Stimulated activated naive CD8-positive, alpha-beta T cell treated with anti-CD3 and anti-CD28 coated beads, Interleukin-15, Interleukin-2, amounts not matched to agents 100 ng/mL and 50 ng/mL, for 24 hours (primary cell): Measurements from ENCODE around the gene CHIT1.

ENCODE experiments used
- H3K27ac Mint-ChIP-seq: one replicate; pipeline ENCODE4 v1.8.0; 2021; ENCODE audit warnings: mild to moderate bottlenecking, mixed read lengths
- H3K27me3 Mint-ChIP-seq: one replicate; pipeline ENCODE4 v1.8.0; 2021; ENCODE audit warnings: mixed read lengths
- H3K36me3 Mint-ChIP-seq: one replicate; pipeline ENCODE4 v1.8.0; 2021; ENCODE audit warnings: low read depth, mixed read lengths
- H3K4me1 Mint-ChIP-seq: one replicate; pipeline ENCODE4 v1.8.0; 2021; ENCODE audit warnings: low read depth, mixed read lengths
- H3K4me3 Mint-ChIP-seq: one replicate; pipeline ENCODE4 v1.8.0; 2021; ENCODE audit warnings: mild to moderate bottlenecking, mixed read lengths
- H3K9me3 Mint-ChIP-seq: one replicate; pipeline ENCODE4 v1.8.0; 2021; ENCODE audit warnings: mixed read lengths

Gene CHIT1

DNA sequence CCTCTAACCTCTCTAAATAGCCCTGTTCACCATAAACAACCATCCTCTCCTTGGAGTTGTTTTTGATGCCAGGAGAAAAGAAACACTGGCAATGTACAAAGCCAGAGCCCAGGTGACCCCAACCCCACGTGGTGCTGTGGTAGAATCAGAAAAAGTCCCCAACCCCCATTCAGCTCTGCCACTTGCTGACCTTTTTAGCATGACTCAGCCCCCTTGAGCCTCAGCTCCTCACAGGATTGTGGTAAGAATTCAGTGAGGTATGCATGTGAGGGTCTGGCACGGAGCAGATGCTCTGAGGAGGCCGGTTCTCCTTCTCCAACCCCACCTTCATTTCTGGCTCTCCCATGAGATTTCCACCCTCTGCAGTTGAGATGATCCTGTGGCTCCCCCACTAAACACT, 31.8 kb downstream of the CHIT1 start:
- Mint-ChIP-seq H3K27me3 (peaks cover 7% of the 10 kb centered on the region), H3K4me3 (no peak overlapping the region), H3K4me1 (peaks cover 3% of the 10 kb centered on the region), H3K27ac (peak overlapping the region; percentile 54), H3K36me3 (no peaks in the 10 kb centered on the region), H3K9me3 (no peaks in the 10 kb centered on the region)

DNA sequence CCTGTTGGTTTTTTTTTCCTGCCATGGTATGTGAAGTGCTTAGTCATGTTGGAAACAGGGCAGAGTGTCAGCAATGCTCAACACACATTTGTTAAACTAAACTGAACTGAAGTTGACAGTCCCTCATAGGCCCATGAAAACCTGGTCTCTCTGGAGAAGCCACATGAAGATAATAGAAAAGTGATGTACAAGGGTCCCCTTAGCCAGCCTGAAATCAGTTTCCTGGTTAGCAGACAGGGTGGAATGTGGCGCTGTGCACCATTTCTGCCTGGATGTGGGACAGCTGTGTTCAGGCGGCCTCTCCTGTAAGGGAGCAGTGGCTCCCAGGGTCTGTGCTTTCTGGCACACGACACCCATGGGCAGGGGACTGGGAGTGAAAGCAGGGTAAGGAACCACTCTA, 33.1 kb downstream of the CHIT1 start:
- peaks cover 3% of the 10 kb centered on the region for H3K4me1 Mint-ChIP-seq
- H3K9me3 Mint-ChIP-seq = no peaks in the 10 kb centered on the region
- H3K27me3 Mint-ChIP-seq = peaks cover 7% of the 10 kb centered on the region
- H3K36me3 Mint-ChIP-seq = no peaks in the 10 kb centered on the region
- no peak overlapping the region for H3K27ac Mint-ChIP-seq
- H3K4me3 Mint-ChIP-seq = no peak overlapping the region

DNA sequence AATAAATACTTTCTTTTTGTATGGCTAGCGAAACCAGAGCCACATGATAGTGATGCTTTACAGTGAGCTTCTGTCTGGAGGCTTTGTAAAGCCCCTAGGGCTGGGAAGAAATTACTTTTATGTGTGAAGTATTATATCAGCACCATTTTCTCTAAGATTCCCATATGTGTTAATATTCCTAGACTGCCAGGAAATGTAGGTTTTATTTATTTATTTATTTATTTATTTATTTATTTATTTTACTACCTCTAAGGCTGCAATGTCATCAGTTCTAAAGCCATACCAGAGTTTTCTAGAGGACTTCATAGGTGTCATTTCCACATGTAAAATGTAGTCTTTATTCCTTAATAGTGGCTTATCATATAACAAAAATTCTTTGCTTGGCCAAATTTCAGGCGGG, 38.5 kb downstream of the CHIT1 start:
- Mint-ChIP-seq H3K36me3 (no peaks in the 10 kb centered on the region), H3K27me3 (peaks cover 5% of the 10 kb centered on the region), H3K27ac (no peak overlapping the region), H3K4me1 (peaks cover 3% of the 10 kb centered on the region), H3K9me3 (no peaks in the 10 kb centered on the region), H3K4me3 (no peak overlapping the region)

DNA sequence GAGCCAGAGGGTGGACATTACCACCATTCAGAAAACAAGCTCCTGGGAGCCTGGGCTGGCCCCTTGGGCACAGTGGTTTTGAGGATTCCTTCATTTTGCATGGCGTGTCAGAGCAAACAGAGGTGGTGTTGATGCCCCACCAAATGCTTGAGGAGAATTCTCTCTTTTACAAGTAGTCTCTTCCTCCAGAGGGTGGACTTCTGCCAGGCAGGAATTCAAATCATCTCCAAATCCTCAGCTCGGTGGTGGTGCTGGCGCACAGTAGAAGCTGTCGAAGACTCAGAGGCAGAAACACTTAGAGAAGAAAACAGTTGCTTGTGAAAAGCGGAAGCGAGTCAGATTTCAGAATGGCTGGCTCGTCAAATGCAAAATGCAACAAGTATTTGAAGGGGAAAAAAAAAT, 39.5 kb downstream of the CHIT1 start:
- no peak overlapping the region for H3K27ac Mint-ChIP-seq
- H3K36me3 Mint-ChIP-seq = no peaks in the 10 kb centered on the region
- peaks cover 5% of the 10 kb centered on the region for H3K27me3 Mint-ChIP-seq
- H3K9me3 Mint-ChIP-seq = no peaks in the 10 kb centered on the region
- no peak overlapping the region for H3K4me3 Mint-ChIP-seq
- H3K4me1 Mint-ChIP-seq = peaks cover 3% of the 10 kb centered on the region

DNA sequence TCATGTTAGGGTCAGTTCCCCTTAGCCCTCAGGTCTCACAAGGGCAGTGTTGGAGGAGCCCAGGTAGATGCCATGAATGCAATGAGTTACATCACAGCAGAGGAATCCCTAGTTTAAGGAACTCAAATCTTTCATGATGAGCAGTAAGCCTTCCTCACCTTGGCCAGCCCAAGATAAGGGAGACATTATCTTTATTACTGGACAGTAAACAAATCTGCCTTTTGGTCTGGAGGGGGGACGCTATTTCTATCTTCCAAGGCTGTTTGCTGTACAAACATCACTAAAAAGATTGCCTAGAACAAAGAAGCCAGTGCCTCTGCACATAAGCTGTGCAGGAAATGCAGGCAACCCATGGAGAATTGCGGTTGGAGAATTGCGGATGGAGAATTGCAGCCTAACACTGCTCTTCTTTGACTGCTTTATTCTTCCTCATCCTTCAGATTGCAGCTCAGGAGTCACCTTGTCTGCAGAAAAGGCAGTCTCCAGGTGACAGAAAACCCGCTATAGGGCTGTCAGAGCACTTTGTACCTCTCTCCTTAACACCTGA, 40.7 kb downstream of the CHIT1 start:
- Mint-ChIP-seq H3K27me3 (peaks cover 5% of the 10 kb centered on the region), H3K9me3 (no peaks in the 10 kb centered on the region), H3K27ac (no peak overlapping the region), H3K36me3 (no peaks in the 10 kb centered on the region), H3K4me1 (peaks cover 3% of the 10 kb centered on the region), H3K4me3 (no peak overlapping the region)

DNA sequence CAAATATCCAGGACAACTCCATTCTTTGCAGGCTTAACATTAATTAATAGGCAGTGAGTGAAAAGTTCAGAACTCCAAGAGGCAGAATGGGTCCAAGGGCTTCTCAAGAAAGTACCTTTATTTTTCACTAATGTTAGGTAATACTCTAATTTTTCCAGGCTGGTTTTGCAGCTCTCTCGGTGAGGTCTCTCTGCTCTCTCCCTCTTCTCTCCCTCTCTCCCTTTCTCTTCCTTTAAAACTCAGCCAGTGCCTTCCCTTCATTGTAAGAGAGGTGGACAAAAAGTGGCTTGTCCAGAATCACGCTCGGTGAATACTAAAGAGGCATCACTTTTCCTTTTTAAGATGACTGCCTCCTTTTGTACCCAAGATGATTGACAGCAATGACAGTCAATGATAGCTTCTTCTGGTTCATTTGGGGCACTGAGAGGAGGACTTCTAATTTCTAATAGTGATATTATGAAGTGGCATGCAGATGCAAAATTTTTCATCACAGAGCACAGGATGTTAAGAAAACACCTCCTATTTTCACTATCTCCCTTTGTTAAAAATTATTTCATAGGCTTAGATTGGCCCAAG, 41.7 kb downstream of the CHIT1 start:
- H3K27me3 Mint-ChIP-seq = peaks cover 5% of the 10 kb centered on the region
- peaks cover 3% of the 10 kb centered on the region for H3K4me1 Mint-ChIP-seq
- no peak overlapping the region for H3K4me3 Mint-ChIP-seq
- H3K36me3 Mint-ChIP-seq = no peaks in the 10 kb centered on the region
- H3K27ac Mint-ChIP-seq = no peak overlapping the region
- no peaks in the 10 kb centered on the region for H3K9me3 Mint-ChIP-seq

DNA sequence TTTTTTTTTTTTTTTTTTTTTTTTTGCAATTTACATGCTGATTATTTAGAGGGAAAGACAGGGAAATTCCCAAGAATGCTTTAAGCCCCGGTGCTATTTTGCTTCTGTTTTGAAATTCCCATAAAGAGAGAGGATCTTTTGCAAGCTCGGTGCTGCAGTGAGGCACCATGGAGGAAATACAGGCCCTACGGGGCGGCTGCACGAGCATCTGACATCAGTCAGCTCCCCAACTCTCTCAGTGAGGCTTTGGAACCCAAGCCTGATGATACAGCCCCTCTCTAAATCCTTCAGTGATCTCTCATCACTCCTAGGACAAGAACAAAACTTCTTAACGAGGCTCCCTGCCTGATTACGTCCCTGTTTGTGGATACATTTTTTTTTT, 42.2 kb downstream of the CHIT1 start:
- no peak overlapping the region for H3K4me3 Mint-ChIP-seq
- peaks cover 5% of the 10 kb centered on the region for H3K27me3 Mint-ChIP-seq
- no peaks in the 10 kb centered on the region for H3K9me3 Mint-ChIP-seq
- H3K36me3 Mint-ChIP-seq = no peaks in the 10 kb centered on the region
- peaks cover 3% of the 10 kb centered on the region for H3K4me1 Mint-ChIP-seq
- no peak overlapping the region for H3K27ac Mint-ChIP-seq

DNA sequence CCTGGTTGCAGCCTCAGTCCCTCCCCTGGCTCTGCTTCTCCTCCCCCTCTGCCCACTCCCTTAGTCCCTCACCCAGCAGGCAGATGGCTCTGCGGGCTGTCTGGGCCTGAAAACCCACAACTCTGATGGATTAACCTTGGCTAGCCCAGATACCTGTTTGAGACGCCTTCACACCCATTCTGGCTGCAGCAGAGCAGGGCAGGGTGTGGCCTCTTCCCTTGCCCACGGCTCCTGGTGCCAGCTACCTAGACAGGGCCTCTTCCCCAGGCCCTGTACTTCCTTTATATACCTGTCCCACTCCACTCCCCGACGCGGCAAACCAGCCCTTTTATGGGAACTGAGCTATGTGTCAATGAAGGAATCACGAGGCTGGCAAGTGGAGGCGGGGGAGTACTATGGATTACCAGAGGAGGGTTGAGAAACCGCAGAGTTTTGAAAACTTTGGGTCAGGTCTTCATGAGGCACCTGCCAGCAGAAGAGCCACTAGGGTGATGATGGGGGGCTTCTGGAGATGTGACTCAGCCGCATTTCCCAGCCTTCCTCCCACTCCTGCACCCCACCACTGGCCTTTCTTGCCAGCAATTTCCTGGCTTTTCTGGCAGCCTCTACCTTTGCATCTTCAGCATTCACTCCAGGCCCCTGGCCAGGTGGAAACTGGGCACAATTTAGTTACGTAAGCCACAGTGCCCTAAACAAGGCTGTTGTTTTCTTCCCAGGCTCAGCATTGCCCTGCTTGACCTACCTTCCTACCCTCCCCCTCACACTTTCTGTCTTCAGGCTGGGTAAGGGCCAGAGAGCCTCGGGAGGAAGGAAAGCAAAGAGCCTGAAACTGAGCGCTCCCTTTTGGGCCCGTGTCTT, 42.8 kb downstream of the CHIT1 start, which contains the start of gene CHI3L1:
CHI3L1 (minus strand) TSS at position 259 of the 858 bp plus-strand sequence; CDS start at position 178, 81 bp downstream.
- Mint-ChIP-seq H3K36me3 (no peaks in the 10 kb centered on the region), H3K4me1 (peaks cover 3% of the 10 kb centered on the region), H3K27me3 (peaks cover 5% of the 10 kb centered on the region), H3K9me3 (no peaks in the 10 kb centered on the region), H3K4me3 (no peak within 1 kb of the TSS), H3K27ac (no peak within 1 kb of the TSS)

DNA sequence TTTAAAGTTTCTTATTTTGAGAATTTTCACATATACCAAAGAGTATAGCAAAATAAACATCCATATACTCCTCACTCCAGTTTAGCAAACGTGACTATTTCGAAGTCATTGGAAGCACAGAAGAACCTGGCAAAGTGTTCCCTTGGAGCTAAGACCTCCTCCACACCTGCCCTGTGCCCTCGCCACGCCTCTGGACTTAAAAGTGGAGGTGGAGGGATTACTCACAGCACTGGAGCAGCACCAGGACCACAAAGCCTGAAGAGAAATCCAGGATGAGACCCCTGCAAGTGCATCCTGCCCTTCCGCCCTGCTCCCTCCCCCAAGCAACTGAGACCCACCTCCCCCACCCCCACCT, 43.4 kb downstream of the CHIT1 start:
- no peaks in the 10 kb centered on the region for H3K36me3 Mint-ChIP-seq
- H3K27ac Mint-ChIP-seq = no peak overlapping the region
- no peak overlapping the region for H3K4me3 Mint-ChIP-seq
- H3K9me3 Mint-ChIP-seq = no peaks in the 10 kb centered on the region
- peaks cover 3% of the 10 kb centered on the region for H3K4me1 Mint-ChIP-seq
- peaks cover 5% of the 10 kb centered on the region for H3K27me3 Mint-ChIP-seq

DNA sequence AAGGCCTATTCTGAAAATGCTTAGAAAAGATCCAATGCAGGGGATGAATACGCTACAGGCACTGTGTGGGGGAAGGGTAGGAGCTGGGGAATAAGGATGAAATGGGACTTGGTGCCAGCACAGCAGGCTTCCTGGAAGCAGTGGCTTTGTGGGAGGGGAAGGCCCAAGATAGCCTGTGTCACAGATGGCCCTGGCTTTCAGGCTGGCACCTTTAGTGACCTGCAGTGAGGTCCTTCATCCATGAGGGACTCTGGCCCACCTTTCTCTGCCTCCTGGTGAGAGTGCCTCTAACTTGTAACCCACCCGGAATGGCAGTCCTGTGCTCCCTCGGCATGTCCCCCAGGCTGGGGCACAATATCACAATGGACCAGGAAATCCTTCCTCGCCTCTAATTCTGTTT, 43.9 kb downstream of the CHIT1 start:
- Mint-ChIP-seq H3K4me3 (no peak overlapping the region), H3K36me3 (no peaks in the 10 kb centered on the region), H3K27me3 (peaks cover 5% of the 10 kb centered on the region), H3K4me1 (peaks cover 3% of the 10 kb centered on the region), H3K9me3 (no peaks in the 10 kb centered on the region), H3K27ac (no peak overlapping the region)

DNA sequence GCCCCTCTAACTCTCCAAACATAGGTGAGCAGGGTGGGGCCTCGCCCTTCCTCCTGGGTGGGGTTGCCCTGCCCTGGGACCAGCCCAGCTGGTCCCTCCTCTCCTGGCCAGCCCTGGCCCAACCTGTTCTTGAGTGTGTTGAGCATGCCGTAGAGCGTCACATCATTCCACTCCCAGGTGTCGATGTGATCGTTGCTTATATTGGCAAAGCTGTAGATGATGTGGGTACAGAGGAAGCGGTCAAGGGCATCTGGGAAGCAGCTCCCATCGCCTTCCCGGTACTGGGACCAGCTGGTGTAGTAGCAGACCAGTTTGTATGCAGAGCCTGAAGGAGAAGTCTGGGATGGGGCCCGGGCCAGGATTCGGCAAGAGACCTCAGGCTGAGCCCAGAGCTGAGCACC, 44.4 kb downstream of the CHIT1 start:
- Mint-ChIP-seq H3K4me3 (no peak overlapping the region), H3K36me3 (no peaks in the 10 kb centered on the region), H3K9me3 (no peaks in the 10 kb centered on the region), H3K27ac (no peak overlapping the region), H3K4me1 (peaks cover 3% of the 10 kb centered on the region), H3K27me3 (peaks cover 5% of the 10 kb centered on the region)

DNA sequence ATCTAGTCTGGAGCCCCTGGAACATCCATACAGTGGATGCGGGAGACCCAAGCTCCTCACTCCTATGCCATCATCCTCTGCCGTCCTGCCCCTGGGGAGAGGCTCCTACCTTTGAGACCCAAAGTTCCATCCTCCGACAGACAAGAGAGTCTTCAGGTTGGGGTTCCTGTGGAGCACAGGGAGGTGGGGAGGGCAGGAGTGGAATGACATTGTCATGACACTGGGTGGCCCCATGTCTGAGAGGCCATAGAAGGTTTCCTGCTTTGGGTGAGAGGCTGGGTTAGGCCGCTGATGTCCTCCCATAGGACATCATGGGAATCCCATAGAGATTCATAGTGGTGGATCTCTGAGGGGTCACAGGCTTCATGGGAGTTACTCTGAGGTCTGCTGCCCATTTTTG, 45.0 kb downstream of the CHIT1 start:
- Mint-ChIP-seq H3K27ac (no peak overlapping the region), H3K4me1 (peaks cover 3% of the 10 kb centered on the region), H3K4me3 (no peak overlapping the region), H3K27me3 (peaks cover 5% of the 10 kb centered on the region), H3K36me3 (no peaks in the 10 kb centered on the region), H3K9me3 (no peaks in the 10 kb centered on the region)

DNA sequence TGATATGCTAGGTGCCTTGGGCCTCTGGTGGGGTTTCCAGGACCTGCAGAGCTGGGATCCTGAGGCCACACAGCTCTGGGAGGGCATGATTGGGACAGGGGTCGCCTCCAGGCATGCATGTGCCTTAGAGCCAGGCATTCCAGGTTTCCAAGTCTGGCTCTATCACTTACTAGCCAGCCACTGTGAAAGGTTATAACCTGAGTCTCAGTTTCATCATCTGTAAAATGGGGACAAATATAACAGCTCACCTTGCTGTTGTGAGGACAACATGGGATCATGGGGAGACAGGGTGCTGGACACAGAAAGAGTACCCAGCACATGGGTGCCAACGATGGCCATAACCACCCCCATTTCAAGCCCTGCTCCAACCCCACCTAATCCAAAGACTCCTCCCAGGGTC, 45.6 kb downstream of the CHIT1 start:
- H3K9me3 Mint-ChIP-seq = no peaks in the 10 kb centered on the region
- no peak overlapping the region for H3K4me3 Mint-ChIP-seq
- peaks cover 3% of the 10 kb centered on the region for H3K4me1 Mint-ChIP-seq
- H3K27me3 Mint-ChIP-seq = peaks cover 5% of the 10 kb centered on the region
- no peak overlapping the region for H3K27ac Mint-ChIP-seq
- H3K36me3 Mint-ChIP-seq = no peaks in the 10 kb centered on the region

DNA sequence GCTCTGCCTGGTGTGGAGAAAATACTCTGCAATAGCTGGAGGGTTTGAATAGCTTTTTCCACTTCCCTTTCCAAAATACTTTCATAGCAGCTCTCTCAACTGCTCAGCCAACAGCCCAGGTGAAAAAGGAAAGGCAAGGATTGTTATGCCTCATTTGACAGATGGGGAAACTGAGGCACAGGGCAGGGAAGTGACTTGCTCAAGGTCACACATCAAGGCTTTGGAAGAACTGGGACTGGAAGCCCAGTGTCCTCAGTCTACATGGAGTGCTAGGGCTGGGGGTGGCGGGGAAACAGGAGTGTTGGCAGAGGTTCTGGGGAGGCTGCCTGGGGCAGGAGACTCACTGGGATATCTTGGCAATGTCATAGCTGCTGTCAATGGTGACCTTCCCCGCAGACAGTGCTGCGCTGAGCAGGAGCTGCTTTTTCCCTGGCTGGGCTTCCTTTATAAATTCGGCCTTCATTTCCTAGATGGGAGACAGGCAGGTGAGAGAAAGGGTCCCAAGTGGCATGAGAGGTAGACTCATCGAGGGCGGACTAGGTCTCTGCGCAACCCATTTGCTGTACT, 47.0 kb downstream of the CHIT1 start:
- H3K4me3 Mint-ChIP-seq = no peak overlapping the region
- no peaks in the 10 kb centered on the region for H3K9me3 Mint-ChIP-seq
- H3K36me3 Mint-ChIP-seq = no peaks in the 10 kb centered on the region
- H3K4me1 Mint-ChIP-seq = peaks cover 3% of the 10 kb centered on the region
- no peak overlapping the region for H3K27ac Mint-ChIP-seq
- H3K27me3 Mint-ChIP-seq = no peaks in the 10 kb centered on the region

DNA sequence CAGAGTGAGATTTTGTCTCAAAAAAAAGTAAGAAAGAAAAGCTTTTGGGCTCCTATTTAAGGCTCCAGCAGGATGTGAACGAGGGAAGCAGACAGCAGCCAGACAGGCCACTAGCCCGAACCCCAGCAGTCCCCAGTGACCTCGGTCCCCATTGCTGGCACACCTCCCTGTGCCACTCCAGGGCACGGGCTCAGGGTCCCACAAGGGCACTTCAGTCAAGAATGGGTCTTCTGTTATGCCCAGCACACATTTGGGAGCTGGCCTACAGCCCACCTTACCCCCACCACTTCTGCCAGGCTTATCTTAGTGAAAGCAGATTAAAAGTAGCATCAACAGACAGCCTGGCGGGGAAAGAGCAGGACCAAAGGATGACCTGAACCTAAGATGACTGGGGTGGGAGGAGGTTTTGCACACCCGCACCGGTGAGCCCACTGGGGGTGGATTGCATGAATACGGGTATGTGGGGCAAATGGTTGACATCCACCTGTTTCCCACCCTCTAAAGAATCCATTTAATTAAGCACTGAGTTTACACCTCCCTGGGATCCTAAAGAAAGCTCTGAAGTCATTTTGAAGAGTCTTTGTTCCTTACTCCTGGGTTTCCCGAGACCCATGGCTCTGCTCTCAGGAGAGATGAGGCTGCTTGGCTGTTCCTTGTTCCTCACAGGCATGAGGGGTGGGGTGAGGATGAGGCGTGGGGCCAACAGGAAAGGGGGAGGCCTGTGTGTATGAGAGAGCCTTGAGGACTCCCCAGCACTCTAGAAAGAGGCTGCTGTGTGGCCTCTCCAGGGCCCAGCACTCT, 47.7 kb downstream of the CHIT1 start:
- no peaks in the 10 kb centered on the region for H3K9me3 Mint-ChIP-seq
- no peak overlapping the region for H3K27ac Mint-ChIP-seq
- H3K27me3 Mint-ChIP-seq = no peaks in the 10 kb centered on the region
- no peak overlapping the region for H3K4me3 Mint-ChIP-seq
- H3K36me3 Mint-ChIP-seq = no peaks in the 10 kb centered on the region
- H3K4me1 Mint-ChIP-seq = peaks cover 3% of the 10 kb centered on the region
